ENCODE results near the gene GHRL.

Gene GHRL

GRCh38 chr3:10292505-10293419 lies at the start of gene GHRL:
GHRL (minus strand) TSS chr3:10292947; CDS start chr3:10290180, 2,767 bp downstream.
- peak; percentile 58 for DNase-seq
- H3K4me3 ChIP-seq (ENCODE audit: low read depth, low read length) = no peak within 1 kb of the TSS
- no peaks in the 10 kb centered on the region for H3K27me3 ChIP-seq (replicated peaks)
- H3K27ac ChIP-seq = no peak within 1 kb of the TSS
- in situ Hi-C loops (cut with HindIII; ENCODE audit: low pct_ligation_motif_present, low sequenced_read_pairs) = no loop called here
- H3K36me3 ChIP-seq (replicated peaks) = peaks cover 24% of the 10 kb centered on the region
- no peak for TF ChIP-seq CTCF (IDR thresholded peaks at IDR 0.05; ENCODE audit: low read depth, low read length, missing control alignments)

- no peaks in the 10 kb centered on the region for H3K36me3 ChIP-seq (replicated peaks)
- no peaks in the 10 kb centered on the region for H3K27me3 ChIP-seq (replicated peaks)
- no peak overlapping the region for H3K27ac ChIP-seq
- TF ChIP-seq CTCF (IDR thresholded peaks at IDR 0.05; ENCODE audit: low read depth, low read length, missing control alignments) = no peak
- DNase-seq = no peak
- no peak overlapping the region for H3K4me3 ChIP-seq (ENCODE audit: low read depth, low read length)
- in situ Hi-C loops (cut with HindIII; ENCODE audit: low pct_ligation_motif_present, low sequenced_read_pairs) = no loop called here
Observed at GRCh38 chr3:10341901-10342398, 49.2 kb upstream of the GHRL start.

- Histone ChIP-seq H3K36me3 (replicated peaks) (no peaks in the 10 kb centered on the region), H3K27me3 (replicated peaks) (no peaks in the 10 kb centered on the region), H3K27ac (no peak overlapping the region), H3K4me3 (ENCODE audit: low read depth, low read length) (no peak overlapping the region)
- in situ Hi-C loops (cut with HindIII; ENCODE audit: low pct_ligation_motif_present, low sequenced_read_pairs) = no loop called here
- no peak for DNase-seq
- TF ChIP-seq CTCF (IDR thresholded peaks at IDR 0.05; ENCODE audit: low read depth, low read length, missing control alignments) = no peak
Observed at GRCh38 chr3:10340476-10340875, 47.7 kb upstream of the GHRL start.

GRCh38 chr3:10340046-10340445 lies 47.3 kb upstream of the GHRL start:
- no peaks in the 10 kb centered on the region for H3K36me3 ChIP-seq (replicated peaks)
- no peak for TF ChIP-seq CTCF (IDR thresholded peaks at IDR 0.05; ENCODE audit: low read depth, low read length, missing control alignments)
- DNase-seq = no peak
- no peak overlapping the region for H3K4me3 ChIP-seq (ENCODE audit: low read depth, low read length)
- in situ Hi-C loops (cut with HindIII; ENCODE audit: low pct_ligation_motif_present, low sequenced_read_pairs) = no loop called here
- H3K27ac ChIP-seq = no peak overlapping the region
- H3K27me3 ChIP-seq (replicated peaks) = no peaks in the 10 kb centered on the region

GRCh38 chr3:10339376-10339955 lies 46.7 kb upstream of the GHRL start:
- H3K27ac ChIP-seq = no peak overlapping the region
- DNase-seq = no peak
- in situ Hi-C loops (cut with HindIII; ENCODE audit: low pct_ligation_motif_present, low sequenced_read_pairs) = no loop called here
- H3K4me3 ChIP-seq (ENCODE audit: low read depth, low read length) = no peak overlapping the region
- no peaks in the 10 kb centered on the region for H3K27me3 ChIP-seq (replicated peaks)
- no peak for TF ChIP-seq CTCF (IDR thresholded peaks at IDR 0.05; ENCODE audit: low read depth, low read length, missing control alignments)
- H3K36me3 ChIP-seq (replicated peaks) = no peaks in the 10 kb centered on the region

Data from brain microvascular endothelial cell (primary cell).